CD8-positive, alpha-beta memory T cell (primary cell): ENCODE measurements around the gene SIDT2. TPM values are rescaled to one million over a fixed set of nuclear protein-coding genes. Genes with fewer than 3 reads are reported as not detected.
"Not testable (repeated sequence)": the region's sequence is repeated elsewhere in the genome, so short reads cannot be mapped to it uniquely, and the experiment has no call there.

Experiments used
- CTCF ChIA-PET: fragments of 350-600 bp; sonication (Branson Sonifier 250); formaldehyde crosslinking; loops from one replicate; lab custom pipeline; 2021; ENCODE audit warnings: antibody characterized with exemption; lab: Charles Lee
- POLR2A ChIA-PET: fragments of 350-600 bp; sonication (Branson Sonifier 250); formaldehyde crosslinking; loops from one replicate; lab custom pipeline; 2021; ENCODE audit warnings: antibody characterized with exemption; lab: Charles Lee
- DNase-seq, 5 donors: peaks; one replicate each; pipeline versions ENCODE4 v3.0.0 to v3.0.0-alpha.2; 2020 to 2022; ENCODE audit warnings: mixed read lengths in 1 of 5
- H3K27ac ChIP-seq: one replicate; pipeline ENCODE4 v1.7.0; 2013; ENCODE audit warnings: low read depth, mild to moderate bottlenecking, low read length, moderate library complexity
- H3K27me3 ChIP-seq: 2 replicates; pipeline ENCODE4 v1.7.0; 2013; ENCODE audit warnings: low read length, mild to moderate bottlenecking; ENCODE audit not compliant: insufficient read depth, poor library complexity, severe bottlenecking
- H3K36me3 ChIP-seq: 2 replicates; pipeline ENCODE4 v1.7.0; 2013; ENCODE audit warnings: mild to moderate bottlenecking, low read length, moderate library complexity; ENCODE audit not compliant: insufficient read depth
- H3K4me1 ChIP-seq: 2 replicates; pipeline ENCODE4 v1.7.0; 2013; ENCODE audit warnings: mild to moderate bottlenecking, low read length, moderate library complexity; ENCODE audit not compliant: insufficient read depth
- H3K4me3 ChIP-seq: 2 replicates; pipeline ENCODE4 v1.7.0; 2013; ENCODE audit warnings: mild to moderate bottlenecking, low read length
- H3K9me3 ChIP-seq: 2 replicates; pipeline ENCODE4 v1.7.0; 2013; ENCODE audit warnings: mild to moderate bottlenecking, low read length
- H3K27ac Mint-ChIP-seq, 8 donors: one replicate each; pipeline ENCODE4 v1.8.0; 2020 to 2021; ENCODE audit warnings: mixed read lengths in 8 of 8, mild to moderate bottlenecking in 6 of 8, inconsistent platforms in 3 of 8, moderate library complexity in 3 of 8
- H3K27me3 Mint-ChIP-seq, 2 donors: one replicate each; pipeline ENCODE4 v1.8.0; 2020 to 2021; ENCODE audit warnings: mixed read lengths in 2 of 2, mild to moderate bottlenecking in 1 of 2, moderate library complexity in 1 of 2
- H3K36me3 Mint-ChIP-seq, 3 donors: one replicate each; pipeline ENCODE4 v1.8.0; 2020 to 2021; ENCODE audit warnings: mixed read lengths in 3 of 3, inconsistent platforms in 1 of 3, mild to moderate bottlenecking in 1 of 3
- H3K4me1 Mint-ChIP-seq, 3 donors: one replicate each; pipeline ENCODE4 v1.8.0; 2020 to 2021; ENCODE audit warnings: mixed read lengths in 3 of 3, inconsistent platforms in 1 of 3, mild to moderate bottlenecking in 1 of 3
- H3K4me3 Mint-ChIP-seq, 7 donors: one replicate each; pipeline ENCODE4 v1.8.0; 2020 to 2021; ENCODE audit warnings: mixed read lengths in 7 of 7, mild to moderate bottlenecking in 6 of 7, moderate library complexity in 4 of 7, inconsistent platforms in 2 of 7
- H3K9me3 Mint-ChIP-seq, 5 donors: one replicate each; pipeline ENCODE4 v1.8.0; 2020 to 2022; ENCODE audit warnings: mixed read lengths in 5 of 5, mild to moderate bottlenecking in 3 of 5, moderate library complexity in 2 of 5, inconsistent platforms in 1 of 5
- polyA plus RNA-seq: library from polyadenylated mRNA; unstranded; fragments of 300-500 nt; fragmentation: Illumina TruSeq; gene quantifications from one replicate; pipeline ENCODE4 v1.2.3, GENCODE V29; 2021
- total RNA-seq, 2 experiments: library from RNA; stranded (reverse); gene quantifications; one replicate each; pipeline ENCODE4 v1.2.3, GENCODE V29; 2021

The SIDT2 gene
- total and polyA plus RNA-seq, 3 experiments from 2014 or later, result 2.0 to 14.9 (median 13.8) TPM

- H3K36me3 ChIP-seq, CTCF ChIA-PET, H3K27me3 ChIP-seq, POLR2A ChIA-PET, H3K4me1 ChIP-seq, DNase-seq, H3K4me3 ChIP-seq, H3K27me3 Mint-ChIP-seq, H3K27ac Mint-ChIP-seq, H3K4me3 Mint-ChIP-seq, H3K9me3 ChIP-seq, H3K27ac ChIP-seq, H3K9me3 Mint-ChIP-seq: not testable (repeated sequence)
- Mint-ChIP-seq H3K4me1 (peaks cover 0 to 13% (median 8%) of the 10 kb centered on the region in 3 donors), H3K36me3 (peaks cover 0 to 64% (median 11%) of the 10 kb centered on the region in 3 donors)
Measured at GRCh38 chr11:117207481-117207880, 28.9 kb downstream of the SIDT2 start.

- CTCF ChIA-PET, DNase-seq, H3K9me3 ChIP-seq, H3K27ac Mint-ChIP-seq, H3K27me3 Mint-ChIP-seq, POLR2A ChIA-PET, H3K9me3 Mint-ChIP-seq, H3K4me3 Mint-ChIP-seq, H3K4me3 ChIP-seq, H3K27me3 ChIP-seq, H3K4me1 ChIP-seq, H3K27ac ChIP-seq: not testable (repeated sequence)
- H3K36me3 ChIP-seq, result peaks cover 19% of the 10 kb centered on the region
- Mint-ChIP-seq H3K4me1 (peaks cover 0 to 16% (median 5%) of the 10 kb centered on the region in 3 donors), H3K36me3 (peaks cover 0 to 66% (median 20%) of the 10 kb centered on the region in 3 donors)
Measured at GRCh38 chr11:117208710-117209109, 30.2 kb downstream of the SIDT2 start.

- H3K9me3 ChIP-seq, H3K27me3 ChIP-seq, H3K27ac ChIP-seq, H3K4me3 ChIP-seq, H3K27me3 Mint-ChIP-seq, H3K4me3 Mint-ChIP-seq, DNase-seq, POLR2A ChIA-PET, H3K4me1 ChIP-seq, H3K9me3 Mint-ChIP-seq: not testable (repeated sequence)
- Mint-ChIP-seq H3K36me3 (peaks cover 0 to 63% (median 24%) of the 10 kb centered on the region in 3 donors), H3K27ac (peak overlapping the region in 5 of 8 donors; percentile 12 to 93 (median 45)), H3K4me1 (peaks cover 0 to 21% (median 7%) of the 10 kb centered on the region in 3 donors)
- peaks cover 24% of the 10 kb centered on the region for H3K36me3 ChIP-seq
- CTCF ChIA-PET, result interaction anchor here (1.3 to 1.7 kb wide), 2 partner anchors 17 to 30 kb away, joined by 3 to 4 read pairs; partner anchors contain the start of gene SIDT2
Measured at GRCh38 chr11:117209351-117210125, 31.0 kb downstream of the SIDT2 start.

- H3K4me1 ChIP-seq, result no peaks in the 10 kb centered on the region
- Mint-ChIP-seq H3K4me3 (no peak overlapping the region), H3K36me3 (peaks cover 0 to 58% (median 27%) of the 10 kb centered on the region in 3 donors), H3K27me3 (no peaks in the 10 kb centered on the region), H3K27ac (peak overlapping the region in 2 of 8 donors; percentile 45 to 71), H3K4me1 (peaks cover 0 to 23% (median 9%) of the 10 kb centered on the region in 3 donors), H3K9me3 (no peaks in the 10 kb centered on the region)
- H3K9me3 ChIP-seq, result no peaks in the 10 kb centered on the region
- no peak for DNase-seq
- H3K27ac ChIP-seq, result no peak overlapping the region
- ChIA-PET CTCF (interaction anchor here (1.0 to 1.7 kb wide), 3 partner anchors 16 to 51 kb away, joined by 3 to 4 read pairs (median 3); partner anchors contain the start of gene SIDT2), POLR2A (interaction anchor here (0.7 to 1.4 kb wide), 2 partner anchors 16 to 113 kb away, joined by 4 read pairs; partner anchors contain the start of gene SIK3)
- H3K36me3 ChIP-seq, result peaks cover 29% of the 10 kb centered on the region
- H3K4me3 ChIP-seq, result no peak overlapping the region
- H3K27me3 ChIP-seq, result no peaks in the 10 kb centered on the region
Measured at GRCh38 chr11:117210620-117211019, 32.1 kb downstream of the SIDT2 start.

- H3K9me3 ChIP-seq, result no peaks in the 10 kb centered on the region
- CTCF ChIA-PET, result interaction anchor here (1.5 kb wide), 1 partner anchor 17 kb away, joined by 3 read pairs; no protein-coding TSS in a partner anchor
- Mint-ChIP-seq H3K27me3 (no peaks in the 10 kb centered on the region), H3K36me3 (peaks cover 0 to 74% (median 26%) of the 10 kb centered on the region in 3 donors), H3K4me3 (peak overlapping the region in 1 of 7 donors; percentile 13), H3K9me3 (no peaks in the 10 kb centered on the region), H3K4me1 (peaks cover 5 to 23% (median 9%) of the 10 kb centered on the region in 3 donors), H3K27ac (peak overlapping the region in 2 of 8 donors; percentile 54 to 73)
- H3K36me3 ChIP-seq, result peaks cover 49% of the 10 kb centered on the region
- no peaks in the 10 kb centered on the region for H3K27me3 ChIP-seq
- no peak for DNase-seq
- POLR2A ChIA-PET, result interaction anchor here (0.7 kb wide), 1 partner anchor 254 kb away, joined by 8 read pairs; no protein-coding TSS in a partner anchor
- no peak overlapping the region for H3K27ac ChIP-seq
- H3K4me3 ChIP-seq, result no peak overlapping the region
- no peaks in the 10 kb centered on the region for H3K4me1 ChIP-seq
Measured at GRCh38 chr11:117212697-117213355, 34.3 kb downstream of the SIDT2 start.

- Mint-ChIP-seq H3K4me1 (peaks cover 5 to 23% (median 11%) of the 10 kb centered on the region in 3 donors), H3K9me3 (no peaks in the 10 kb centered on the region)
Measured at GRCh38 chr11:117214404-117215110, 36.0 kb downstream of the SIDT2 start.

GRCh38 chr11:117217141-117218084 is 38.9 kb downstream of the SIDT2 start:
- Mint-ChIP-seq H3K4me3 (no peak overlapping the region), H3K4me1 (peaks cover 8 to 16% (median 11%) of the 10 kb centered on the region in 3 donors), H3K36me3 (peaks cover 3 to 88% (median 32%) of the 10 kb centered on the region in 3 donors), H3K9me3 (no peaks in the 10 kb centered on the region), H3K27me3 (peaks cover 0 to 1% of the 10 kb centered on the region in 2 donors), H3K27ac (peak overlapping the region in 6 of 8 donors; percentile 10 to 91 (median 77))
- Histone ChIP-seq H3K27ac (no peak overlapping the region), H3K9me3 (no peaks in the 10 kb centered on the region), H3K4me1 (no peaks in the 10 kb centered on the region), H3K4me3 (no peak overlapping the region), H3K36me3 (peaks cover 86% of the 10 kb centered on the region), H3K27me3 (no peaks in the 10 kb centered on the region)
- DNase-seq, result no peak
- POLR2A ChIA-PET, result no interaction called here
- CTCF ChIA-PET, result interaction anchor here (1.4 to 1.7 kb wide), 2 partner anchors 9 kb away, joined by 7 to 10 read pairs; no protein-coding TSS in a partner anchor

More at GRCh38 chr11:117214404-117215110, 36.0 kb downstream of the SIDT2 start:
- CTCF ChIA-PET, result interaction anchor here (1.0 kb wide), 2 partner anchors 12 to 15 kb away, joined by 3 read pairs; no protein-coding TSS in a partner anchor
- Histone ChIP-seq H3K27ac (no peak overlapping the region), H3K9me3 (no peaks in the 10 kb centered on the region), H3K4me3 (no peak overlapping the region), H3K4me1 (no peaks in the 10 kb centered on the region), H3K36me3 (peaks cover 67% of the 10 kb centered on the region), H3K27me3 (no peaks in the 10 kb centered on the region)
- POLR2A ChIA-PET, result no interaction called here
- DNase-seq, result no peak
- Mint-ChIP-seq H3K27me3 (no peaks in the 10 kb centered on the region), H3K4me3 (no peak overlapping the region), H3K36me3 (peaks cover 0 to 85% (median 39%) of the 10 kb centered on the region in 3 donors), H3K27ac (peak overlapping the region in 7 of 8 donors; percentile 2 to 81 (median 73))
